22Rv1 (cell line): ENCODE results near the gene NUP58.

Source experiments
- CTCF ChIP-seq: fragments of 450-650 bp; IDR thresholded peaks from 2 replicates; pipeline ENCODE4 v1.5.1; 2017; ENCODE audit warnings: mild to moderate bottlenecking
- ZFX ChIP-seq: fragments of 450-650 bp; IDR thresholded peaks from 2 replicates; pipeline ENCODE4 v1.6.1; 2017; ENCODE audit warnings: antibody characterized with exemption, borderline replicate concordance

- TF ChIP-seq CTCF (peak; percentile 7; the same call in 1 of the 2 replicates), ZFX (no peak)
Observed at GRCh38 chr13:25371875-25372283, 70.5 kb downstream of the NUP58 start, which contains the start of gene ATP8A2.
